Stimulated activated CD4-positive, alpha-beta T cell treated with anti-CD3 and anti-CD28 coated beads, Interleukin-2, amount 100 ng/mL, for 48 hours (primary cell): ENCODE data around the gene INAFM2.

Experiments
- DNase-seq, 2 donors: peaks; one replicate each; pipeline ENCODE4 v3.0.0-alpha.2; 2020

INAFM2 gene

DNA sequence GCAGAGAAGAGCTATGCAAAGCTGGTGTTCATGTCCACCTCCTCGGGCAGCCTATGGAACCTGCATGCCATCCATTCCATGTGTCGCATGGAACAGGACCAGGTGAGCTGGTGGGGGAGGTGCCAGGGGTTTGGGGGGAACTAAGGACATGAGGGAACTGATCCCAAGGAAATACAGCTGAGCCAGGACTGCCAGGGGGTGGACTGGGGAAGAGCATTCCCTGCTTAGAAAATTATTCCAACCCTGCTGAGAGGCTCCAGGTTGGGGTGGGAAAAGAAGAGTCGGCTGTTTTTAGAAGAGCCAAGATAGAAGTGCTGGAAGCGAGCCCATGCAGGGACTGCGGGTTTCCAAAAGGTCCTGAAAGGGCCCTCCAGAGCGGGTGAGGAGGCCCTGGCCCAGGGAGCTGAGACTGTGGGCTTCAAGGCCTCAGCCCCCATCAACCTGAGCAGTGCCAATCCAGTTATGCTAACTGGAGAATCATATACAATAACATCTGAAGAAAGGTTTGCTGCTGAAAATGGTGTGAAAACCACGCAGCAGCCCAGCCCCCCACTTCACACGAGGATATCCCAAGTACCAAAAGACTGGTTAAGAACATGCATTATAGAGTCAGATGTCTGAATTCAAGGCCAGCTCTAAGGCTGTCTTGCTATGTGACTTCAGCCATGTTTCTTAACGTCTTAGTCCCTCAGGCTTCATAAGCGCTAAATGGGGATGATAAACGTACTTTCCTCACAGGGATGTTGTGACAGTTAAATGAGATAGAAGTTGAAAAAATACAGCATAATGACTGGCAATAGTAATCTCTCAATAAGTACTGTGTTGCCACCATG lies 42.3 kb downstream of the INAFM2 start:
- DNase-seq: no peak

DNA sequence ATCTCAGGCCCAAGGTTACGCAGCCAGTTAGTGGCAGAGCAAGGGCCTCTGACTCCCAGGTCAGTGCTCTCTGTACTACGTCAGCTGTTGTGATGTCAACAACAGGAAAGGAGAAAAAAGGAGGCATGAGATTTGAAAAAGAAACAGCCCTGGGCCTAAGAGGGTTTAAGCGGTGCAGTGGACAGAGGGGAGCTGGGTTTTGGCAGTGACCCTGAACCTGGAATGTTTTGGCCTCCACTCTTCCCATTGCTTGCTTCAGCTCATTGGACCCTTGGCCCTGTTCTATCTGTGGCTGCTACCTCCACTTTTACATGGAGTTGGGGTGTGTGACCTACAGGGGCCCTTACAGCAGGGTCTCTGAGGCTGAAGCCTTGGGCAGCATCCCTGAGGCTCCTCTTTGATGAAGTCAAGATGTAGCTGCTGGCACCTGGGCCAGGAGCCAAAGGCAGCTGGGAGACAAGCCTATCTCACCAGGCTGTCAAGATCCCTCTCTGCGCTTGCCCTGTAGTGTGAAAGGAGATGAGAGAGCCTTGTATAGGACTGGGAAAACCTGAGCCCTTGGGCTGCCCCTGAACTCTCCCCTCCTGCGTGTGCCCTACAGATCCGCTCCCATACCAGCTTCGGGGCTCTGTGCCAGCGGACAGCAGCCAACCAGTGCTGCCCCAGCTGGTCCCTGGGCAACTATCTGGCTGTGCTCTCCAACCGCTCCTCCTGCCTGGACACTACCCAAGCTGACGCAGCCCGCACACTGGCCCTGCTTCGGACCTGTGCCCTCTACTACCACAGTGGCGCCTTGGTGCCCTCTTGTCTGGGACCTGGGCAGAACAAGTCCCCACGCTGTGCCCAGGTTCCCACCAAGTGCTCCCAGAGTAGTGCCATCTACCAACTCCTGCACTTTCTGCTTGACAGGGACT lies 43.2 kb downstream of the INAFM2 start:
- no peak for DNase-seq

DNA sequence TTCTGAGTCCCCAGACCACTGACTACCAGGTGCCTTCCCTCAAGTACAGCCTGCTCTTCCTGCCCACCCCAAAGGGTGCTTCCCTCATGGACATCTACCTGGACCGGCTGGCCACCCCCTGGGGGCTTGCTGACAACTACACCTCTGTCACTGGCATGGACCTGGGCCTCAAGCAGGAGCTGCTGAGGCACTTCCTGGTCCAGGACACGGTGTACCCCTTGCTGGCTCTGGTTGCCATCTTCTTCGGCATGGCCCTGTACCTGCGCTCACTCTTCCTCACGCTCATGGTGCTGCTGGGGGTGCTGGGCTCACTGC lies 43.8 kb downstream of the INAFM2 start:
- no peak for DNase-seq

DNA sequence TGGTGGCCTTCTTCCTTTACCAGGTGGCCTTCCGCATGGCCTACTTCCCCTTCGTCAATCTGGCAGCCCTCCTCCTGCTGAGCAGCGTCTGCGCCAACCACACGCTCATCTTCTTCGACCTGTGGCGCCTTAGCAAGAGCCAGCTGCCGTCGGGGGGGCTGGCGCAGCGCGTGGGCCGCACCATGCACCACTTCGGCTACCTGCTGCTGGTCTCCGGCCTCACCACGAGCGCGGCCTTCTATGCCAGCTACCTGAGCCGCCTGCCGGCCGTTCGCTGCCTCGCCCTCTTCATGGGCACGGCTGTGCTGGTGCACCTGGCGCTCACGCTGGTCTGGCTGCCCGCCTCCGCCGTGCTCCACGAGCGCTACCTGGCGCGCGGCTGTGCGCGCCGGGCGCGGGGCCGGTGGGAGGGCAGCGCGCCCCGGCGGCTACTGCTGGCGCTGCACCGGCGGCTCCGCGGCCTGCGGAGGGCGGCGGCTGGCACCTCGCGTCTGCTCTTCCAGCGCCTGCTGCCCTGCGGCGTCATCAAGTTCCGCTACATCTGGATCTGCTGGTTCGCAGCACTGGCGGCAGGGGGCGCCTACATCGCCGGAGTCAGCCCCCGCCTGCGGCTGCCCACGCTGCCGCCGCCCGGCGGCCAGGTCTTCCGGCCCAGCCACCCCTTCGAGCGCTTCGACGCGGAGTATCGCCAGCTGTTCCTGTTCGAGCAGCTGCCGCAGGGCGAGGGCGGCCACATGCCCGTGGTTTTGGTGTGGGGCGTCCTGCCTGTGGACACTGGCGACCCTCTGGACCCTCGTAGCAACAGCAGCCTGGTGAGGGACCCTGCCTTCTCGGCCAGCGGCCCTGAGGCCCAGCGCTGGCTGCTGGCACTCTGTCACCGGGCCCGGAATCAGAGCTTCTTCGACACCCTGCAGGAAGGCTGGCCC lies 44.5 kb downstream of the INAFM2 start:
- DNase-seq: peak; percentile 77 to 82

DNA sequence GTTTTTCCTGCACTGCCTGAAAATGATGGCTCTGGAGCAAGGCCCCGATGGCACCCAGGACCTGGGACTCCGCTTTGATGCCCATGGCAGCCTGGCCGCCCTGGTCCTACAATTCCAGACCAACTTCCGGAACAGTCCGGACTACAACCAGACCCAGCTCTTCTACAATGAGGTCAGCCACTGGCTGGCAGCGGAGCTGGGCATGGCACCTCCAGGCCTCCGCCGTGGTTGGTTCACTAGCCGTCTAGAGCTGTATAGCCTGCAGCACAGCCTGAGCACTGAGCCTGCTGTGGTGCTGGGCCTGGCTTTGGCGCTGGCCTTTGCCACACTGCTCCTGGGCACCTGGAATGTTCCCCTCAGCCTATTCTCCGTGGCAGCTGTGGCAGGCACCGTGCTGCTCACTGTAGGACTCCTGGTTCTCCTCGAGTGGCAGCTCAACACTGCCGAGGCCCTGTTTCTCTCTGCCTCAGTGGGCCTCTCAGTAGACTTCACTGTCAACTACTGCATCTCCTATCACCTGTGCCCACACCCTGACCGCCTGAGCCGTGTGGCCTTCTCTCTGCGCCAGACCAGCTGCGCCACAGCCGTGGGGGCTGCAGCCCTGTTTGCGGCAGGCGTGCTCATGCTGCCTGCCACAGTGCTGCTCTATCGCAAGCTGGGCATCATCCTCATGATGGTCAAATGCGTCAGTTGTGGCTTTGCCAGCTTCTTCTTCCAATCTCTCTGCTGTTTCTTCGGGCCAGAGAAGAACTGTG lies 45.4 kb downstream of the INAFM2 start:
- DNase-seq: no peak

DNA sequence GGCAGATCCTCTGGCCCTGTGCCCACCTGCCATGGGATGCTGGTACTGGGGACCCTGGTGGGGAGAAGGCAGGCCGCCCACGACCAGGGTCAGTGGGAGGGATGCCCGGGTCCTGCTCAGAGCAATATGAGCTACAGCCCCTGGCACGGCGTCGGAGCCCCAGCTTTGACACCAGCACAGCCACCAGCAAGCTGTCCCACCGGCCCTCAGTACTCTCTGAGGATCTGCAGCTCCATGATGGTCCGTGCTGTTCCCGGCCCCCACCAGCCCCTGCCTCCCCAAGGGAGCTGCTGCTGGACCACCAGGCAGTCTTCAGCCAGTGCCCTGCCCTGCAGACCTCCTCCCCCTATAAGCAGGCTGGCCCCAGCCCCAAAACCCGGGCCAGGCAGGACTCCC lies 46.0 kb downstream of the INAFM2 start:
- no peak for DNase-seq

DNA sequence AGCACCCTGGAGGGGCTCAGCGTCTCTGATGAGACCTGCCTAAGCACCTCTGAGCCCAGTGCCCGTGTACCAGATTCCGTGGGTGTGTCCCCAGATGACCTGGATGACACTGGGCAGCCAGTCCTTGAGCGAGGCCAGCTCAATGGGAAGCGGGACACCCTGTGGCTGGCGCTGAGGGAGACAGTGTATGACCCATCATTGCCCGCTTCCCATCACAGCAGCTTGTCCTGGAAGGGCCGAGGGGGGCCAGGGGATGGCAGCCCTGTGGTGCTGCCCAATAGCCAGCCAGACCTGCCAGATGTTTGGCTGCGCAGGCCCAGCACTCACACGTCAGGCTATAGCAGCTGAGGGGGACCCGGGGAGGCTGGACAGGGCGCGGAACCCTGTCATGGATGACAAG lies 46.5 kb downstream of the INAFM2 start:
- DNase-seq: no peak

DNA sequence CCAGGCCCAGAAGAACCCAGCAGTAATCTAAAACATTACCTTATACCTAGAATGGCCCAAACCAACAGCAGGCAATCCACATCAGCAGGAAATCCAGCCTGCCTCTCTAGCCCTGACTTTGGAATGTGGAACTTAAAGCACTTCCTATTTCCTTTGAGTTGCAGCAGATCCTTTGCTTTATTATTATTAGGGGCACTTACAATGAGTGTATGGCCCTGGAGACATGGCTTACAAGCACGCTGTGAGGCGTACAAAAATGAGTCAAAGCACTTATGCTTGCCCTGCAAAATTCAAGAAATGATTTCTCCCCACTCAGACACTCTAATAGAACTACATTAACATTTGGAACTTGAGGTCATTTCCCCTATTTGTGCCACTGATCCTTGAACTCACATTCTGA lies 49.5 kb downstream of the INAFM2 start:
- DNase-seq: no peak
